ENCODE results near the gene DUSP10. TPM values are rescaled to one million over a fixed set of nuclear protein-coding genes. Genes with fewer than 3 reads are reported as not detected.

Gene DUSP10
- total RNA-seq, 6 experiments from 2014 or later, result 30.5 to 48.9 (median 43.8) TPM

GRCh38 chr1:221732052-221732451 is 9.8 kb downstream of the DUSP10 start:
- H3K27ac Mint-ChIP-seq, result no peak overlapping the region
- H3K4me1 Mint-ChIP-seq (ENCODE audit: low read depth), result peaks cover 79% of the 10 kb centered on the region
- H3K9me3 Mint-ChIP-seq, result no peaks in the 10 kb centered on the region
- H3K36me3 Mint-ChIP-seq (ENCODE audit: low read depth), result peaks cover 49% of the 10 kb centered on the region
- no peak for DNase-seq
- no peaks in the 10 kb centered on the region; the same call in 1 of the 2 replicates for H3K27me3 Mint-ChIP-seq (ENCODE audit: insufficient read depth)
- H3K4me3 Mint-ChIP-seq, result no peak overlapping the region
- no peak for TF ChIP-seq CTCF (IDR thresholded peaks at IDR 0.05)

GRCh38 chr1:221729771-221730330 is 12.0 kb downstream of the DUSP10 start:
- peak overlapping the region; percentile 81 for H3K27ac Mint-ChIP-seq
- no peak for DNase-seq
- no peaks in the 10 kb centered on the region for H3K9me3 Mint-ChIP-seq
- peaks cover 56% of the 10 kb centered on the region for H3K36me3 Mint-ChIP-seq (ENCODE audit: low read depth)
- peak overlapping the region; percentile 34; the same call in 1 of the 2 replicates for H3K4me3 Mint-ChIP-seq
- H3K27me3 Mint-ChIP-seq (ENCODE audit: insufficient read depth), result no peaks in the 10 kb centered on the region; the same call in 1 of the 2 replicates
- TF ChIP-seq CTCF (IDR thresholded peaks at IDR 0.05), result no peak
- H3K4me1 Mint-ChIP-seq (ENCODE audit: low read depth), result peaks cover 97% of the 10 kb centered on the region

GRCh38 chr1:221728037-221728505 is 13.8 kb downstream of the DUSP10 start:
- no peak for DNase-seq
- Mint-ChIP-seq H3K4me1 (ENCODE audit: low read depth) (peaks cover 97% of the 10 kb centered on the region), H3K9me3 (peaks cover 11% of the 10 kb centered on the region), H3K27me3 (ENCODE audit: insufficient read depth) (no peaks in the 10 kb centered on the region; the same call in 1 of the 2 replicates), H3K4me3 (peak overlapping the region; percentile 69; the same call in 1 of the 2 replicates), H3K27ac (peak overlapping the region; percentile 81), H3K36me3 (ENCODE audit: low read depth) (peaks cover 60% of the 10 kb centered on the region)
- TF ChIP-seq CTCF (IDR thresholded peaks at IDR 0.05), result no peak

GRCh38 chr1:221727146-221728036 is 14.5 kb downstream of the DUSP10 start:
- no peak for TF ChIP-seq CTCF (IDR thresholded peaks at IDR 0.05)
- Mint-ChIP-seq H3K4me3 (no peak overlapping the region), H3K27me3 (ENCODE audit: insufficient read depth) (no peaks in the 10 kb centered on the region; the same call in 1 of the 2 replicates), H3K9me3 (peaks cover 14% of the 10 kb centered on the region), H3K27ac (peak overlapping the region; percentile 81), H3K4me1 (ENCODE audit: low read depth) (peaks cover 97% of the 10 kb centered on the region), H3K36me3 (ENCODE audit: low read depth) (peaks cover 62% of the 10 kb centered on the region)
- no peak for DNase-seq

GRCh38 chr1:221725735-221726672 is 15.9 kb downstream of the DUSP10 start:
- Mint-ChIP-seq H3K27me3 (ENCODE audit: insufficient read depth) (no peaks in the 10 kb centered on the region; the same call in 1 of the 2 replicates), H3K4me3 (peak overlapping the region; percentile 71), H3K36me3 (ENCODE audit: low read depth) (peaks cover 68% of the 10 kb centered on the region), H3K27ac (peak overlapping the region; percentile 80), H3K4me1 (ENCODE audit: low read depth) (peaks cover 100% of the 10 kb centered on the region), H3K9me3 (peaks cover 14% of the 10 kb centered on the region)
- DNase-seq, result peak; percentile 43
- no peak for TF ChIP-seq CTCF (IDR thresholded peaks at IDR 0.05)
